H9 (cell line): Measurements from ENCODE around the gene ADTRP. TPM values are rescaled to one million over a fixed set of nuclear protein-coding genes. Genes with fewer than 3 reads are reported as not detected.

Source experiments
- DNase-seq: peaks from one replicate; pipeline ENCODE4 v3.0.0-alpha.2; 2017
- H2AFZ ChIP-seq: one replicate; pipeline ENCODE4 v1.6.1; 2013; ENCODE audit warnings: mild to moderate bottlenecking, low read length, control low read depth, moderate library complexity
- H2AK5ac ChIP-seq: 2 replicates; pipeline ENCODE4 v1.6.1; 2013; ENCODE audit warnings: low read length, control low read depth, mixed read lengths; ENCODE audit not compliant: insufficient read length
- H2BK120ac ChIP-seq: one replicate; pipeline ENCODE4 v1.6.1; 2013; ENCODE audit warnings: low read depth, mild to moderate bottlenecking, low read length, control low read depth, inconsistent platforms; ENCODE audit not compliant: poor library complexity, severe bottlenecking
- H2BK12ac ChIP-seq: 2 replicates; pipeline ENCODE4 v1.6.1; 2013; ENCODE audit warnings: low read length, control low read depth, mixed read lengths, low read depth; ENCODE audit not compliant: insufficient read length
- H2BK15ac ChIP-seq: 2 replicates; pipeline ENCODE4 v1.6.1; 2013; ENCODE audit warnings: low read depth, low read length, control low read depth
- H2BK20ac ChIP-seq: one replicate; pipeline ENCODE4 v1.6.1; 2013; ENCODE audit warnings: low read depth, mild to moderate bottlenecking, low read length, control low read depth, inconsistent platforms; ENCODE audit not compliant: poor library complexity, severe bottlenecking
- H2BK5ac ChIP-seq: 2 replicates; pipeline ENCODE4 v1.6.1; 2013; ENCODE audit warnings: low read length, control low read depth, mixed read lengths; ENCODE audit not compliant: insufficient read length
- H3K14ac ChIP-seq: 2 replicates; pipeline ENCODE4 v1.6.1; 2013; ENCODE audit warnings: low read length, control low read depth; ENCODE audit not compliant: insufficient read depth
- H3K18ac ChIP-seq: 2 replicates; pipeline ENCODE4 v1.6.1; 2013; ENCODE audit warnings: low read depth, mild to moderate bottlenecking, mixed read lengths, low read length, control low read depth; ENCODE audit not compliant: insufficient read length
- H3K23ac ChIP-seq: 2 replicates; pipeline ENCODE4 v1.6.1; 2013; ENCODE audit warnings: low read length, control low read depth, mixed read lengths, low read depth; ENCODE audit not compliant: insufficient read length
- H3K23me2 ChIP-seq: 2 replicates; pipeline ENCODE4 v1.6.1; 2013; ENCODE audit warnings: low read depth, mild to moderate bottlenecking, mixed read lengths, low read length, control low read depth; ENCODE audit not compliant: insufficient read length, poor library complexity, severe bottlenecking
- H3K27ac ChIP-seq: 2 replicates; pipeline ENCODE4 v1.5.1; 2013; ENCODE audit warnings: low read length, control low read depth, mixed read lengths, low read depth; ENCODE audit not compliant: insufficient read length
- H3K27me3 ChIP-seq: 2 replicates; pipeline ENCODE4 v1.6.1; 2013; ENCODE audit warnings: low read length, control low read depth, inconsistent platforms; ENCODE audit not compliant: insufficient read depth
- H3K4ac ChIP-seq: 2 replicates; pipeline ENCODE4 v1.6.1; 2013; ENCODE audit warnings: low read depth, mild to moderate bottlenecking, control low read depth, inconsistent platforms, low read length, moderate library complexity
- H3K4me1 ChIP-seq: 2 replicates; pipeline ENCODE4 v1.6.1; 2013; ENCODE audit warnings: low read length, control low read depth, inconsistent platforms; ENCODE audit not compliant: insufficient read depth
- H3K4me2 ChIP-seq: 2 replicates; pipeline ENCODE4 v1.6.1; 2013; ENCODE audit warnings: low read length, control low read depth, mixed read lengths; ENCODE audit not compliant: insufficient read length, insufficient read depth
- H3K56ac ChIP-seq: 2 replicates; pipeline ENCODE4 v1.6.1; 2013; ENCODE audit warnings: low read depth, mild to moderate bottlenecking, mixed read lengths, low read length, control low read depth; ENCODE audit not compliant: insufficient read length
- H3K79me1 ChIP-seq: 2 replicates; pipeline ENCODE4 v1.6.1; 2013; ENCODE audit warnings: low read depth, mild to moderate bottlenecking, moderate library complexity, low read length, control low read depth, inconsistent platforms; ENCODE audit not compliant: insufficient read depth, poor library complexity, severe bottlenecking
- H3K79me2 ChIP-seq: 2 replicates; pipeline ENCODE4 v1.6.1; 2013; ENCODE audit warnings: low read length, control low read depth, inconsistent platforms; ENCODE audit not compliant: insufficient read depth
- H3K9ac ChIP-seq: 2 replicates; pipeline ENCODE4 v1.6.1; 2013; ENCODE audit warnings: low read length, control low read depth, mixed read lengths; ENCODE audit not compliant: insufficient read length; ENCODE audit errors: extremely low read depth
- H3K9me3 ChIP-seq: one replicate; pipeline ENCODE4 v1.6.1; 2013; ENCODE audit warnings: low read depth, low read length, inconsistent platforms; ENCODE audit not compliant: control insufficient read depth
- H3T11ph ChIP-seq: one replicate; pipeline ENCODE4 v1.6.1; 2013; ENCODE audit warnings: mild to moderate bottlenecking, low read length, control low read depth, inconsistent platforms
- H4K20me1 ChIP-seq: one replicate; pipeline ENCODE4 v1.6.1; 2013; ENCODE audit not compliant: control insufficient read depth, insufficient read length, insufficient read depth
- H4K5ac ChIP-seq: 2 replicates; pipeline ENCODE4 v1.6.1; 2013; ENCODE audit warnings: low read depth, mild to moderate bottlenecking, mixed read lengths, low read length, control low read depth; ENCODE audit not compliant: insufficient read length
- H4K8ac ChIP-seq: replicated peaks from 2 replicates; pipeline ENCODE4 v1.6.1; 2013; ENCODE audit warnings: low read length, control low read depth, mixed read lengths, low read depth; ENCODE audit not compliant: insufficient read length
- H4K91ac ChIP-seq: 2 replicates; pipeline ENCODE4 v1.6.1; 2013; ENCODE audit warnings: low read depth, mild to moderate bottlenecking, moderate library complexity, mixed read lengths, low read length, control low read depth; ENCODE audit not compliant: insufficient read length
- H3K27ac Mint-ChIP-seq, 3 experiments: 2 replicates in 2 of 3; 3 replicates in 1 of 3; pipeline ENCODE4 v1.8.0; 2020 to 2021; ENCODE audit warnings: mixed read lengths in 3 of 3, mild to moderate bottlenecking in 1 of 3, moderate library complexity in 1 of 3
- H3K27me3 Mint-ChIP-seq: 2 replicates; pipeline ENCODE4 v1.8.0; 2021; ENCODE audit warnings: low read depth, mild to moderate bottlenecking, moderate library complexity, mixed read lengths
- H3K36me3 Mint-ChIP-seq, 3 experiments: 2 replicates in 2 of 3; 3 replicates in 1 of 3; pipeline ENCODE4 v1.8.0; 2020 to 2021; ENCODE audit warnings: low read depth in 3 of 3, mixed read lengths in 3 of 3; ENCODE audit not compliant: insufficient read depth in 1 of 3
- H3K4me1 Mint-ChIP-seq, 2 experiments: 2 replicates each; pipeline ENCODE4 v1.8.0; 2020; ENCODE audit warnings: mixed read lengths in 2 of 2
- H3K4me3 Mint-ChIP-seq, 2 experiments: 2 replicates in 1 of 2; 3 replicates in 1 of 2; pipeline ENCODE4 v1.8.0; 2020 to 2021; ENCODE audit warnings: mild to moderate bottlenecking in 2 of 2, mixed read lengths in 2 of 2, moderate library complexity in 1 of 2
- H3K9me3 Mint-ChIP-seq, 2 experiments: 2 replicates in 1 of 2; 3 replicates in 1 of 2; pipeline ENCODE4 v1.8.0; 2020; ENCODE audit warnings: mild to moderate bottlenecking in 2 of 2, mixed read lengths in 2 of 2, moderate library complexity in 1 of 2
- WGBS: extraction: QIAGEN DNeasy Blood & Tissue Kit; methylation state at CpG from one replicate; pipeline ENCODE4 v1.1.7; 2013; ENCODE audit warnings: missing lambda C conversion rate, low lambda C conversion rate, mixed read lengths; ENCODE audit not compliant: insufficient read length; ENCODE audit errors: extremely low coverage; 5-methylcytosine and 5-hydroxymethylcytosine counted together
- total RNA-seq: library from RNA; stranded (reverse); gene quantifications from 2 replicates; pipeline ENCODE4 v1.2.1, GENCODE V29; 2021
- TF ChIP-seq, protein P1 (sequence below): fragments of 200-600 bp; sonication (generic); conservative IDR thresholded peaks from 3 replicates; pipeline ENCODE4 v1.8.0; 2021; ENCODE audit warnings: antibody characterized with exemption, mild to moderate bottlenecking

The ADTRP gene
- total RNA-seq, 1 experiment from 2014 or later: not detected

DNA sequence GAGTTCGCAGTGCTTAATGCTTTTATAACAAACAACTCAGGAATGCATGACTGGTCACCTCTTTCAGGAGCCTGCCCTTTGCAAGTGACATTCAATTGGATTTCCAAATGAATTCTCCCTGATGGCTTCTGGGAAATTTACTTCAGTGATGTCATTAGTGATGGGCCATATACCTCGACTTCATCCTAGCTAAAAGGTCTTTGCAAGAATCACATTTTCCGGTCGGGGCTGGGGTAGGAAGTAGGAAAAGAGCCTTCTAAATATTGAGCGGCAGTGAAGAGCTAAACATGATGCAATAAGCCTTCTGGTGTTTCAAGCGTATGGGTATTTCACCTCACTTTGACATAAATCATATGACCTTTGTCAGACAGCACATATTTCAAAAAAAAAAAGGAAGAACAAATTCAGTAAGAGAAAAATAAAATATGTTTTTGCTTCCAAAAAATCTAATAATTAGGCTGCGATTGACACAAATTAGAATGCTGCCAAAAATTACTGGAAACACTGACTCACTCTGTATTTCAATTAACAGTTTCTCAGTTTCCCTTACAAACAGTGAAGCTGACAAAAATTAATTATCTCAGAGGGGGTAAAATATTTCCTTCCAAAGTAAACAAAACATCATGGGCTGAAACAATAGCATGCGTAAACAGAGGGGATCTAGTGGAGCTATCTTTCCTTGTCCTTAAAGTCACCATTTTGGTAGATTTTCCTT, 39.8 kb downstream of the ADTRP start:
- H3K4me1 ChIP-seq: no peaks in the 10 kb centered on the region
- H3K27ac Mint-ChIP-seq: no peak overlapping the region
- H3K27me3 ChIP-seq: no peaks in the 10 kb centered on the region
- H2BK5ac ChIP-seq: no peak overlapping the region
- TF ChIP-seq, protein P1, sequence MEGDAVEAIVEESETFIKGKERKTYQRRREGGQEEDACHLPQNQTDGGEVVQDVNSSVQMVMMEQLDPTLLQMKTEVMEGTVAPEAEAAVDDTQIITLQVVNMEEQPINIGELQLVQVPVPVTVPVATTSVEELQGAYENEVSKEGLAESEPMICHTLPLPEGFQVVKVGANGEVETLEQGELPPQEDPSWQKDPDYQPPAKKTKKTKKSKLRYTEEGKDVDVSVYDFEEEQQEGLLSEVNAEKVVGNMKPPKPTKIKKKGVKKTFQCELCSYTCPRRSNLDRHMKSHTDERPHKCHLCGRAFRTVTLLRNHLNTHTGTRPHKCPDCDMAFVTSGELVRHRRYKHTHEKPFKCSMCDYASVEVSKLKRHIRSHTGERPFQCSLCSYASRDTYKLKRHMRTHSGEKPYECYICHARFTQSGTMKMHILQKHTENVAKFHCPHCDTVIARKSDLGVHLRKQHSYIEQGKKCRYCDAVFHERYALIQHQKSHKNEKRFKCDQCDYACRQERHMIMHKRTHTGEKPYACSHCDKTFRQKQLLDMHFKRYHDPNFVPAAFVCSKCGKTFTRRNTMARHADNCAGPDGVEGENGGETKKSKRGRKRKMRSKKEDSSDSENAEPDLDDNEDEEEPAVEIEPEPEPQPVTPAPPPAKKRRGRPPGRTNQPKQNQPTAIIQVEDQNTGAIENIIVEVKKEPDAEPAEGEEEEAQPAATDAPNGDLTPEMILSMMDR: no peak
- no peak overlapping the region for H2BK20ac ChIP-seq
- no peak overlapping the region for H3K14ac ChIP-seq
- no peak overlapping the region for H3K4ac ChIP-seq
- no peak overlapping the region for H3K23ac ChIP-seq
- H3K27me3 Mint-ChIP-seq: peaks cover 2% of the 10 kb centered on the region; the same call in 1 of the 2 replicates
- H3K9me3 Mint-ChIP-seq: peaks cover 0 to under 1% of the 10 kb centered on the region in 2 experiments; a peak in 1 of 5 replicates
- H3T11ph ChIP-seq: no peak overlapping the region
- no peak for DNase-seq
- H3K4me1 Mint-ChIP-seq: peaks cover 11 to 14% of the 10 kb centered on the region in 2 experiments
- H3K27ac ChIP-seq: no peak overlapping the region
- H3K79me1 ChIP-seq: no peaks in the 10 kb centered on the region
- no peaks in the 10 kb centered on the region for H3K79me2 ChIP-seq
- peaks cover 0 to under 1% (median 0%) of the 10 kb centered on the region in 3 experiments; a peak in 1 of 7 replicates for H3K36me3 Mint-ChIP-seq
- no peak overlapping the region for H3K4me3 Mint-ChIP-seq
- WGBS: no CpG with 5 or more reads among the region's 8 CpGs
- H4K91ac ChIP-seq: no peak overlapping the region
- no peak overlapping the region for H3K18ac ChIP-seq
- H2BK12ac ChIP-seq: no peak overlapping the region
- no peak overlapping the region for H3K4me2 ChIP-seq
- H2BK15ac ChIP-seq: no peak overlapping the region
- H4K8ac ChIP-seq: no peak overlapping the region
- no peaks in the 10 kb centered on the region for H3K9me3 ChIP-seq
- H2AFZ ChIP-seq: no peak overlapping the region
- H2BK120ac ChIP-seq: no peak overlapping the region
- no peak overlapping the region for H4K5ac ChIP-seq
- H2AK5ac ChIP-seq: no peak overlapping the region
- no peaks in the 10 kb centered on the region for H3K23me2 ChIP-seq
- H4K20me1 ChIP-seq: no peaks in the 10 kb centered on the region
- H3K56ac ChIP-seq: no peak overlapping the region
- H3K9ac ChIP-seq: no peak overlapping the region
